ENCODE data around the gene FAM168B. TPM values are rescaled to one million over a fixed set of nuclear protein-coding genes. Genes with fewer than 3 reads are reported as not detected.

FAM168B gene
- total and polyA plus RNA-seq, 10 of the 15 experiments (the other 5 are each of a cell fraction or from before 2014, with no cell fraction given) = 3.5 to 77.3 (median 45.9) TPM

DNA sequence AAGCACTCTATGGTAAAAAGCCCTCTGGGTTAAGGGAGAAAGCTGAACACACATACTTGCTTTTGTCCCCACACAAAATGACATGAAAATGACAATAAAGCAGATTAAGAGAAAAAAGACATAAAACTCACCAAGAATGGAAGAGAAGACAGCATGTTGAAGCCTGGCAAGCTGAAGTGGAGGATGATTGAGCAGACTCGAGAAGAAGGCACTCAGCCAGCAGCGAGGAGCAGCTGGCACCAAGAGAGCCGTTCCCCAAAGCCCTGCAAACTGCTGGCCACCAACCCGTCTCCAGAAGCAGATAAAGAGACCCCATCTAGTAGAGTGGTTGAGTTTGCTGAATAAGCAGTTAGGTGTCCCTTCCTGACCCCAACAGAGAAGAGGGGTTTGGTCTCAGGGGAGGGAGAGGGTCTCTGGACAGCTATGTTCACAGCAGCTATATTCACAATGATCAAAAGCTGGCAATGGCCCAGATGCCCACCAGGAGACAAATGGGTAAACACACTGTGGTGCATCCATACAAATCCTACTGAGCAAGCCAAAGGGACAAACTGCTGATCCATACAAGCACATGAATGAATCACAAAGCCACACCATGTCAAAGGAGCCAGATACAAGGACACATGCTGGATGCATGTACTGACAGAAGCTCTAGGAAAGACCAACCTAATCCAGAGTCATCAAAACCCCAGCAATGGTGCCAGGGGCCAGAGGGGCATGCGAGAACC lies 36.9 kb downstream of the FAM168B start:
- no peak overlapping the region for H2AFZ ChIP-seq (ENCODE audit: control insufficient read depth, low read depth, low read length)
- no peaks in the 10 kb centered on the region for H3K4me1 ChIP-seq (ENCODE audit: control insufficient read depth, insufficient read depth, low read length)
- CTCF ChIA-PET = no interaction called here
- peaks cover 26 to 47% of the 10 kb centered on the region in 2 experiments for H3K36me3 ChIP-seq (ENCODE audit: control insufficient read depth in 2 of 2, insufficient read depth in 2 of 2, low read length in 1 of 2)
- POLR2A ChIA-PET = no interaction called here
- in situ Hi-C loops (cut with MboI) (no loop called here), intact Hi-C loops (cut with micrococcal nuclease; ENCODE audit: unreplicated experiment) (no loop called here)
- DNase-seq (ENCODE audit: low read depth, low spot score) (no peak), FAIRE-seq (no peak), ATAC-seq (no peak)
- no peak overlapping the region for H3K4me3 ChIP-seq
- H3K27ac ChIP-seq (ENCODE audit: control insufficient read depth, insufficient read depth) = no peak overlapping the region
- H3K4me2 ChIP-seq (ENCODE audit: control insufficient read depth, insufficient read depth) = no peak overlapping the region
- BruUV-seq (replicated peaks) = no TSS peak
- H3K79me2 ChIP-seq (ENCODE audit: control insufficient read depth, insufficient read depth, low read length) = peaks cover 6% of the 10 kb centered on the region
- SMC1A ChIA-PET (ENCODE audit: uncharacterized antibody, unreplicated experiment) = no interaction called here
- no peaks in the 10 kb centered on the region for H3K27me3 ChIP-seq (replicated peaks in 1 of 2; ENCODE audit: control insufficient read depth in 2 of 2, insufficient read depth in 2 of 2, low read length in 1 of 2)
- 94% methylated on average over 5 of the region's 5 CpGs for WGBS (ENCODE audit: insufficient coverage, insufficient replicate concordance, low lambda C conversion rate, missing lambda C conversion rate)
- TF ChIP-seq MYC (IDR thresholded peaks at IDR 0.05; ENCODE audit: insufficient read depth, insufficient read length, insufficient replicate concordance, low read length, severe bottlenecking) = no peak
- RAD21 ChIA-PET (ENCODE audit: unreplicated experiment) = no interaction called here
- no peaks in the 10 kb centered on the region for H3K9me3 ChIP-seq (replicated peaks; ENCODE audit: control insufficient read depth, insufficient read depth, low read length)
- no peak overlapping the region for H3K9ac ChIP-seq (ENCODE audit: control insufficient read depth, insufficient read depth, low read length)
- H4K20me1 ChIP-seq (ENCODE audit: control insufficient read depth, insufficient read depth) = peaks cover 9% of the 10 kb centered on the region; the same call in 1 of the 2 replicates

DNA sequence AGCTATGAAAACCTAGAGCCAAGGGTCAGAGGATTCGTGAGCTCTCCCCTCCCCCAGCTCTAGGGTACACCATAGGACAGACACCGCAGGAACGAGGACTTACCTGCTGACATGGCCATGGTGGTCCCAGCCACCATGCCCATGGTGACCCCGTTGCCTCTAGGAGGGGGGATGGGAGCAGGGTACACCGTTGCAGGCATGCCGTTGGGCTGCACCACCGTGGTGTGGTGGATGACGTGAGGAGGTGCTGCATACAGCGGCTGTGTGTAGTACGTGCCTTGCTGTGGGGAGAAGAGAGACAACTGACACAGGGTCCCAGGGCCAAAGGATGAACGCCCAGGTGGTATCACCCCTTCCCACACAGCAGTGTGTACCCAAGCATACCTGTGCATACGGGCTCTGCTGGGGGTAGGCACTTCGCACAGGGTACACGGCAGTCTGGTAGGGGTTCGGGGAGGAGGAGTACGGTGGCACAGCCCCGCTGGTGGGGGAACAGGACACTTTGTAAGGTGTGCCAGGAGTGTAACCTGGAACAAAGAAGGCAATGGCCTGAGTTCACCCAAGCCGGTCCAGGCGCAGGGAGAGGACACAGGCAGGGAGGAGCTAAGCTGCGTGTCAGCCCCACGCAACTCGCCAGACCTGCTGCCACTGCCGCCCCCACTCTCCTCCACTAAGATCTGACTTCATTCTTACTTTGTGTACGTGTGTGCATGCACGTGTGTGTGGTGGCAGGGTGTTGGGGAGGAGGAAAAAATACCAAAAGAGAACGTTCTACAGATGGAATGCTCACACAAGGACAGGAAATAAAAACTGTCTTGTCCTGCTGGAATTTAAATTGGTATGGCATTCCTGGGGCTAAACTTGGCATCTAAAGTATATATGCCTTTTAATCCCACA lies 37.8 kb downstream of the FAM168B start:
- intact Hi-C loops (cut with micrococcal nuclease; ENCODE audit: unreplicated experiment) = no loop called here
- ChIA-PET CTCF (no interaction called here), POLR2A (no interaction called here), SMC1A (ENCODE audit: uncharacterized antibody, unreplicated experiment) (no interaction called here), RAD21 (ENCODE audit: unreplicated experiment) (no interaction called here)
- peaks cover 31 to 55% of the 10 kb centered on the region in 2 experiments for H3K36me3 ChIP-seq (ENCODE audit: control insufficient read depth in 2 of 2, insufficient read depth in 2 of 2, low read length in 1 of 2)
- ATAC-seq = no peak
- H3K9ac ChIP-seq (ENCODE audit: control insufficient read depth, insufficient read depth, low read length) = no peak overlapping the region
- H3K79me2 ChIP-seq (ENCODE audit: control insufficient read depth, insufficient read depth, low read length) = peaks cover 3% of the 10 kb centered on the region; the same call in 1 of the 2 replicates
- in situ Hi-C loops (cut with MboI) = no loop called here
- FAIRE-seq = no peak
- H3K27ac ChIP-seq (ENCODE audit: control insufficient read depth, insufficient read depth) = no peak overlapping the region
- BruUV-seq (replicated peaks) = no TSS peak
- 97% methylated on average over 26 of the region's 26 CpGs for WGBS (ENCODE audit: insufficient coverage, insufficient replicate concordance, low lambda C conversion rate, missing lambda C conversion rate)
- peaks cover 9% of the 10 kb centered on the region; the same call in 1 of the 2 replicates for H4K20me1 ChIP-seq (ENCODE audit: control insufficient read depth, insufficient read depth)
- H3K27me3 ChIP-seq (replicated peaks in 1 of 2; ENCODE audit: control insufficient read depth in 2 of 2, insufficient read depth in 2 of 2, low read length in 1 of 2) = no peaks in the 10 kb centered on the region
- H3K4me2 ChIP-seq (ENCODE audit: control insufficient read depth, insufficient read depth) = no peak overlapping the region
- H3K4me3 ChIP-seq = no peak overlapping the region
- DNase-seq (ENCODE audit: low read depth, low spot score) = no peak
- H3K4me1 ChIP-seq (ENCODE audit: control insufficient read depth, insufficient read depth, low read length) = no peaks in the 10 kb centered on the region
- no peaks in the 10 kb centered on the region for H3K9me3 ChIP-seq (replicated peaks; ENCODE audit: control insufficient read depth, insufficient read depth, low read length)
- no peak overlapping the region for H2AFZ ChIP-seq (ENCODE audit: control insufficient read depth, low read depth, low read length)
- TF ChIP-seq, protein P1, sequence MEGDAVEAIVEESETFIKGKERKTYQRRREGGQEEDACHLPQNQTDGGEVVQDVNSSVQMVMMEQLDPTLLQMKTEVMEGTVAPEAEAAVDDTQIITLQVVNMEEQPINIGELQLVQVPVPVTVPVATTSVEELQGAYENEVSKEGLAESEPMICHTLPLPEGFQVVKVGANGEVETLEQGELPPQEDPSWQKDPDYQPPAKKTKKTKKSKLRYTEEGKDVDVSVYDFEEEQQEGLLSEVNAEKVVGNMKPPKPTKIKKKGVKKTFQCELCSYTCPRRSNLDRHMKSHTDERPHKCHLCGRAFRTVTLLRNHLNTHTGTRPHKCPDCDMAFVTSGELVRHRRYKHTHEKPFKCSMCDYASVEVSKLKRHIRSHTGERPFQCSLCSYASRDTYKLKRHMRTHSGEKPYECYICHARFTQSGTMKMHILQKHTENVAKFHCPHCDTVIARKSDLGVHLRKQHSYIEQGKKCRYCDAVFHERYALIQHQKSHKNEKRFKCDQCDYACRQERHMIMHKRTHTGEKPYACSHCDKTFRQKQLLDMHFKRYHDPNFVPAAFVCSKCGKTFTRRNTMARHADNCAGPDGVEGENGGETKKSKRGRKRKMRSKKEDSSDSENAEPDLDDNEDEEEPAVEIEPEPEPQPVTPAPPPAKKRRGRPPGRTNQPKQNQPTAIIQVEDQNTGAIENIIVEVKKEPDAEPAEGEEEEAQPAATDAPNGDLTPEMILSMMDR (IDR thresholded peaks at IDR 0.05 in 2 of 3, conservative IDR thresholded peaks at IDR 0.05 in 1 of 3; ENCODE audit: control insufficient read depth in 2 of 3, extremely low read depth in 1 of 3, insufficient read depth in 1 of 3, low read depth in 3 of 3, low read length in 3 of 3) = no peak
- TF ChIP-seq SP1 (IDR thresholded peaks at IDR 0.05; ENCODE audit: low read depth, low read length) (no peak), PAX8 (IDR thresholded peaks at IDR 0.05) (no peak)
- TF ChIP-seq, protein P2, sequence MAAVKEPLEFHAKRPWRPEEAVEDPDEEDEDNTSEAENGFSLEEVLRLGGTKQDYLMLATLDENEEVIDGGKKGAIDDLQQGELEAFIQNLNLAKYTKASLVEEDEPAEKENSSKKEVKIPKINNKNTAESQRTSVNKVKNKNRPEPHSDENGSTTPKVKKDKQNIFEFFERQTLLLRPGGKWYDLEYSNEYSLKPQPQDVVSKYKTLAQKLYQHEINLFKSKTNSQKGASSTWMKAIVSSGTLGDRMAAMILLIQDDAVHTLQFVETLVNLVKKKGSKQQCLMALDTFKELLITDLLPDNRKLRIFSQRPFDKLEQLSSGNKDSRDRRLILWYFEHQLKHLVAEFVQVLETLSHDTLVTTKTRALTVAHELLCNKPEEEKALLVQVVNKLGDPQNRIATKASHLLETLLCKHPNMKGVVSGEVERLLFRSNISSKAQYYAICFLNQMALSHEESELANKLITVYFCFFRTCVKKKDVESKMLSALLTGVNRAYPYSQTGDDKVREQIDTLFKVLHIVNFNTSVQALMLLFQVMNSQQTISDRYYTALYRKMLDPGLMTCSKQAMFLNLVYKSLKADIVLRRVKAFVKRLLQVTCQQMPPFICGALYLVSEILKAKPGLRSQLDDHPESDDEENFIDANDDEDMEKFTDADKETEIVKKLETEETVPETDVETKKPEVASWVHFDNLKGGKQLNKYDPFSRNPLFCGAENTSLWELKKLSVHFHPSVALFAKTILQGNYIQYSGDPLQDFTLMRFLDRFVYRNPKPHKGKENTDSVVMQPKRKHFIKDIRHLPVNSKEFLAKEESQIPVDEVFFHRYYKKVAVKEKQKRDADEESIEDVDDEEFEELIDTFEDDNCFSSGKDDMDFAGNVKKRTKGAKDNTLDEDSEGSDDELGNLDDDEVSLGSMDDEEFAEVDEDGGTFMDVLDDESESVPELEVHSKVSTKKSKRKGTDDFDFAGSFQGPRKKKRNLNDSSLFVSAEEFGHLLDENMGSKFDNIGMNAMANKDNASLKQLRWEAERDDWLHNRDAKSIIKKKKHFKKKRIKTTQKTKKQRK (IDR thresholded peaks at IDR 0.05; ENCODE audit: low read depth, low read length) = no peak
